MM.1S (cell line): ENCODE results near the gene TSPAN5.
"Not testable (repeated sequence)": the region's sequence is repeated elsewhere in the genome, so short reads cannot be mapped to it uniquely, and the experiment has no call there.

ENCODE experiments used
- CTCF ChIP-seq: fragments of 300-600 bp; sonication (generic); IDR thresholded peaks from 2 replicates; pipeline ENCODE4 v1.5.1; 2016; ENCODE audit warnings: antibody characterized with exemption, low read length, mixed read lengths
- EZH2 ChIP-seq: fragments of 300-600 bp; sonication (generic); optimal IDR thresholded peaks from 2 replicates; pipeline ENCODE3; 2017; ENCODE audit warnings: low read depth, mild to moderate bottlenecking, antibody characterized with exemption, low read length, mixed read lengths

GRCh38 chr4:98457422-98457821, 201.0 kb downstream of the TSPAN5 start:
- not testable (repeated sequence) for TF ChIP-seq CTCF, EZH2
